KMS-11 (cell line): Measurements from ENCODE around the gene XAB2.

Experiments used
- H2AFZ ChIP-seq: fragments of 200-600 bp; sonication (generic); 2 replicates; pipeline ENCODE4 v1.6.1; 2016; ENCODE audit warnings: antibody characterized with exemption, mixed run types, low read depth
- H3K27ac ChIP-seq: fragments of 200-600 bp; sonication (generic); 2 replicates; pipeline ENCODE4 v1.6.1; 2016; ENCODE audit warnings: mild to moderate bottlenecking, mixed run types
- H3K27me3 ChIP-seq: fragments of 200-600 bp; sonication (generic); 2 replicates; pipeline ENCODE4 v1.6.1; 2017; ENCODE audit warnings: mild to moderate bottlenecking, low read depth, mixed run types, moderate library complexity; ENCODE audit not compliant: insufficient read depth
- H3K36me3 ChIP-seq: fragments of 200-600 bp; sonication (generic); 2 replicates; pipeline ENCODE4 v1.6.1; 2017; ENCODE audit warnings: mild to moderate bottlenecking, mixed run types; ENCODE audit not compliant: insufficient read depth
- H3K4me1 ChIP-seq: fragments of 200-600 bp; sonication (generic); 2 replicates; pipeline ENCODE4 v1.6.1; 2016; ENCODE audit warnings: mild to moderate bottlenecking, low read depth, mixed run types; ENCODE audit not compliant: poor library complexity, severe bottlenecking
- H3K4me2 ChIP-seq: fragments of 200-600 bp; sonication (generic); 2 replicates; pipeline ENCODE4 v1.7.0; 2016; ENCODE audit warnings: mild to moderate bottlenecking, mixed run types
- H3K4me3 ChIP-seq: fragments of 200-600 bp; sonication (generic); IDR thresholded peaks from 2 replicates; pipeline ENCODE4 v1.6.1; 2017; ENCODE audit warnings: low read depth, low read length, mixed read lengths; ENCODE audit not compliant: insufficient read depth
- H3K79me2 ChIP-seq: fragments of 200-600 bp; sonication (generic); 2 replicates; pipeline ENCODE4 v1.6.1; 2016; ENCODE audit warnings: low read depth, mixed run types; ENCODE audit not compliant: insufficient read depth
- H3K9ac ChIP-seq: fragments of 200-600 bp; sonication (generic); 2 replicates; pipeline ENCODE4 v1.6.1; 2016; ENCODE audit warnings: mild to moderate bottlenecking, mixed run types
- H4K20me1 ChIP-seq: fragments of 200-600 bp; sonication (generic); 2 replicates; pipeline ENCODE4 v1.6.1; 2016; ENCODE audit warnings: mild to moderate bottlenecking, mixed run types; ENCODE audit not compliant: insufficient read depth
- TF ChIP-seq, protein P1 (sequence below): fragments of 200-600 bp; sonication (generic); conservative IDR thresholded peaks from 2 replicates; pipeline ENCODE4 v1.6.1; 2017; ENCODE audit warnings: low read depth, mild to moderate bottlenecking, antibody characterized with exemption, low read length, moderate library complexity, mixed read lengths

The XAB2 gene

DNA sequence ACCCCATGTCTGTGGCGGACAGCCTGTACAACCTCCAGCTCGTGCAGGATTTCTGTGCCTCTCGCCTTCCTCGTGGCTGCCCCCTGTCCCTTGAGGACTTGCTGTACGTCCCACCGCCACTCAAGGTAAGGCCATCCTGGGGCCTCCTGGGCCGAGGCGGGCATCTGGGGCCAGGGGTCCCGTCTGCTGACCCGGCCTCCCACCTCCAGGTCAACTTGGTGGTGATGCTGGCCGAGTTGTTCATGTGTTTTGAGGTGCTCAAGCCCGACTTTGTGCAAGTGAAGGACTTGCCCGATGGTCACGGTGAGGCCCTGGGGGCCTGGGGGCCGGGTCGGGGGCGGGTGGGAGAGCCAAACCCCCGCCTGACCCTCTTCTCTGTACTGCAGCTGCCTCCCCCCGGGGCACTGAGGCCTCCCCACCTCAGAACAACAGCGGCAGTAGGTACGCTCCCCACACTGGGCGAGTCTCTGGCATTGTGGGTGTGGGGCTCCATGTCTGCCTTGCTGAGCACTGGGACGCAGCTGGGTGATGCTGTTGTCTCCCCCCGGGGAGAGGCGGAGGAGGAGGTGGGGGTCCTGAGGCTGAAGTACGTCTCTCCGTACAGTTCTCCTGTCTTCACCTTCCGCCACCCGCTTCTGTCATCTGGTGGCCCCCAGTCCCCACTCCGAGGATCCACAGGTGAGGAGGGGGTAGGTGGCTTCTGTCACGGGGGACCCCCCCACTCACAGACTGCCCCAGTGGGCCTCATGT is 18.7 kb downstream of the XAB2 start:
- no peak overlapping the region for H3K4me2 ChIP-seq
- no peaks in the 10 kb centered on the region for H3K79me2 ChIP-seq
- H3K36me3 ChIP-seq, result no peaks in the 10 kb centered on the region
- H3K27ac ChIP-seq, result no peak overlapping the region
- no peak overlapping the region for H2AFZ ChIP-seq
- H3K27me3 ChIP-seq, result no peaks in the 10 kb centered on the region
- TF ChIP-seq, protein P1, sequence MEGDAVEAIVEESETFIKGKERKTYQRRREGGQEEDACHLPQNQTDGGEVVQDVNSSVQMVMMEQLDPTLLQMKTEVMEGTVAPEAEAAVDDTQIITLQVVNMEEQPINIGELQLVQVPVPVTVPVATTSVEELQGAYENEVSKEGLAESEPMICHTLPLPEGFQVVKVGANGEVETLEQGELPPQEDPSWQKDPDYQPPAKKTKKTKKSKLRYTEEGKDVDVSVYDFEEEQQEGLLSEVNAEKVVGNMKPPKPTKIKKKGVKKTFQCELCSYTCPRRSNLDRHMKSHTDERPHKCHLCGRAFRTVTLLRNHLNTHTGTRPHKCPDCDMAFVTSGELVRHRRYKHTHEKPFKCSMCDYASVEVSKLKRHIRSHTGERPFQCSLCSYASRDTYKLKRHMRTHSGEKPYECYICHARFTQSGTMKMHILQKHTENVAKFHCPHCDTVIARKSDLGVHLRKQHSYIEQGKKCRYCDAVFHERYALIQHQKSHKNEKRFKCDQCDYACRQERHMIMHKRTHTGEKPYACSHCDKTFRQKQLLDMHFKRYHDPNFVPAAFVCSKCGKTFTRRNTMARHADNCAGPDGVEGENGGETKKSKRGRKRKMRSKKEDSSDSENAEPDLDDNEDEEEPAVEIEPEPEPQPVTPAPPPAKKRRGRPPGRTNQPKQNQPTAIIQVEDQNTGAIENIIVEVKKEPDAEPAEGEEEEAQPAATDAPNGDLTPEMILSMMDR, result no peak
- H3K4me1 ChIP-seq, result no peaks in the 10 kb centered on the region
- no peak overlapping the region for H3K9ac ChIP-seq
- no peak overlapping the region for H3K4me3 ChIP-seq
- H4K20me1 ChIP-seq, result no peaks in the 10 kb centered on the region

DNA sequence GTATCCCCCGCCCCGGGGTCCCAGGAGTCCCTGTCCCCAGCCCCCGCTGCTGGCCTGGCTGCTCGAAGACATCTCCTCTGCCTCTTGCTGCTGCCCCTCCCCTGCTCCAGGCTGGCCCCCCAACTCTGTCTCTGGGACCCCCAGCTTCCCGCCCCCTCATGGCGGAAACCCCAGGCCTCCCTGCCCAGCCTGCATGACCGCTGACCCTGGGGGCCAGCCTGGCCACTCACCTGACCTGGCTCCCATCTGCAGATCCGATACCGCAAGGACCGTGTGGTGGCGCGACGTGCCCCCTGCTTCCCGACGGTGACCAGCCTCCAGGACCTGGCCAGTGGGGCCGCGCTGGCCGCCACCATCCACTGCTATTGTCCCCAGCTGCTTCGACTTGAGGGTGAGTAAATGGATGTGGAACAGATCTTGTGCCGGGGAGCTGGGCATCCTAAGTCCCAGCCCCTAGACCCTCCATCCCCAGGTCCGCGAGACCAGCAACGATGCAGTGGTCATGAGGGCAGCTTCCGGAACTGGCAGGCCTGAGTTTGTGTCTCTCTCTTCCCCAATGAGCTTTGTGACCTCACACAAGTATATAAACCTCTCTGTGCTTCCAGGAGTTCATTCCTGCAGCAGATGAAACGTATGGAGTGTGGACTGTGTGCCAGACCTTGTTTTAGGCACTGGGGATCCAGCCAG is 21.3 kb downstream of the XAB2 start:
- H4K20me1 ChIP-seq, result no peaks in the 10 kb centered on the region
- no peaks in the 10 kb centered on the region for H3K4me1 ChIP-seq
- TF ChIP-seq, protein P1, result no peak
- H3K27ac ChIP-seq, result no peak overlapping the region
- H2AFZ ChIP-seq, result no peak overlapping the region
- H3K4me2 ChIP-seq, result no peak overlapping the region
- H3K36me3 ChIP-seq, result no peaks in the 10 kb centered on the region
- H3K27me3 ChIP-seq, result no peaks in the 10 kb centered on the region
- H3K79me2 ChIP-seq, result no peaks in the 10 kb centered on the region
- H3K4me3 ChIP-seq, result no peak overlapping the region
- H3K9ac ChIP-seq, result no peak overlapping the region

DNA sequence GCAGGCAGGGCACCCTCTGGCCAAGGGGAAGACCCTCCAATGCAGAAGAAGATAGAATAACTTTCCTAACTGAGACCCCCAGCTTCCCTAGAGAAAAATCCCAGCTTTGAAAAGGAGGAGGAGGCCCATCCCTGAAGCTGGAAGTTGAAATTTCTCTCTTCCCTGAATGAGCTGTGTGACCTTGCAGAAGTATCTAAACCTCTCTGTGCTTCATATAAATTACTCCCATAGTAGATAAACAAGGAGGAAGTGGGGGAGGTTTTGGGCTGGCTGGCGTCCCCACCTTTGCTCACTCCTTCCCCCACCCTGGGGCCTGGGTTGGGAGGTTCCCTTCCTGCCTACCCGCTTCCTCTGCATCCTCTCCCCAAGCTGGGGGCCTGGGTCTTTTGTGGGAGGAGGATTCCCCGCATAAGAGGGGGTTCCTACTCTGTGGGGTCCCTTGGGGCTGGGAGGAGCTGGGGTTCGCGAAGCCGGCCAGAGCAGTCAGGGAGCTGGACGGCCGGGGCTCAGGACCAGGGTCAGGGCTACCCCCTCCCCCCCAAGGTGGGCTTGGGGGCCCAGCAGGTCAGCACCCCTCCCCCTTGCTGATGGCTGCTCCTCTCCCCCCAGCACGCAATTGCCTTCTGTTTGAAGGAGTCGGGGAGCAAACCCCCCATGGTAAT is 22.0 kb downstream of the XAB2 start:
- H3K79me2 ChIP-seq, result no peaks in the 10 kb centered on the region
- H3K4me1 ChIP-seq, result no peaks in the 10 kb centered on the region
- no peaks in the 10 kb centered on the region for H3K36me3 ChIP-seq
- H3K27ac ChIP-seq, result no peak overlapping the region
- H2AFZ ChIP-seq, result no peak overlapping the region
- H3K27me3 ChIP-seq, result no peaks in the 10 kb centered on the region; the same call in 1 of the 2 replicates
- H3K4me3 ChIP-seq, result no peak overlapping the region
- H3K9ac ChIP-seq, result no peak overlapping the region
- TF ChIP-seq, protein P1, result no peak
- H4K20me1 ChIP-seq, result no peaks in the 10 kb centered on the region
- H3K4me2 ChIP-seq, result no peak overlapping the region

DNA sequence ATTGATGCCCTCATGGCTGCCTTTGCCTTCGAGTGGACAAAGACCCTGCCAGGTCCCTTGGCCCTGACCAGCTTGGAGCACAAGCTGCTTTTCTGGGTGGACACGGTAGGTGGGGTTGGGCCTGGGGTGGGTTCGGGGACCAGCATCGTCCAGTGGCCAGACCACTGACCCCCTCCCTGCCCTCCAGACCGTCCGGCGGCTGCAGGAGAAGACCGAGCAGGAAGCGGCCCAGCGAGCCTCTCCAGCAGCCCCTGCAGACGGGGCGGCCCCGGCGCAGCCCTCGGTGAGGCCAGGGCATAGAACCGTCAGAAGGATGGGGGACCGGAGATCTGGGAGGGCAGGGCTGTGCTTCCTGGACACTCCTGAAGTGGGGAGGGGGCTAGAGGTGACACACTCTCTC is 23.1 kb downstream of the XAB2 start:
- Histone ChIP-seq H3K4me2 (no peak overlapping the region), H3K4me1 (no peaks in the 10 kb centered on the region), H3K4me3 (no peak overlapping the region), H3K9ac (no peak overlapping the region), H2AFZ (no peak overlapping the region), H3K27ac (no peak overlapping the region), H3K36me3 (no peaks in the 10 kb centered on the region), H3K27me3 (no peaks in the 10 kb centered on the region; the same call in 1 of the 2 replicates), H3K79me2 (no peaks in the 10 kb centered on the region), H4K20me1 (no peaks in the 10 kb centered on the region)
- TF ChIP-seq, protein P1, result no peak
